OCI-LY7 (cell line): ENCODE measurements around the gene GAS7. TPM values are rescaled to one million over a fixed set of nuclear protein-coding genes. Genes with fewer than 3 reads are reported as not detected.

Source experiments
- BruUV-seq: library from RNA; stranded (reverse); fragments of 400-500 nt; replicated peaks from 2 replicates; lab custom pipeline; 2021; lab: Mats Ljungman, UMichigan
- CTCF ChIA-PET: fragments of 300-600 bp; sonication (Branson Sonifier 250); formaldehyde crosslinking; loops from one replicate; lab custom pipeline; 2022; ENCODE audit warnings: antibody characterized with exemption; ENCODE audit not compliant: unreplicated experiment; lab: Charles Lee
- POLR2A ChIA-PET: fragments of 300-600 bp; sonication (Branson Sonifier 250); formaldehyde crosslinking; loops from one replicate; lab custom pipeline; 2022; ENCODE audit warnings: antibody characterized with exemption; lab: Charles Lee
- DNase-seq: peaks from one replicate; pipeline ENCODE4 v3.0.0-alpha.2; 2015; ENCODE audit warnings: low spot score
- H2AFZ ChIP-seq: fragments of 200-600 bp; sonication (generic), shearing (Covaris generic); 2 replicates; pipeline ENCODE4 v1.6.1; 2014; ENCODE audit warnings: mild to moderate bottlenecking, antibody characterized with exemption, low read length, moderate library complexity
- H3K27ac ChIP-seq: fragments of 200-600 bp; sonication (generic); 2 replicates; pipeline ENCODE4 v1.5.1; 2014; ENCODE audit warnings: mixed run types, low read depth, mild to moderate bottlenecking, moderate library complexity, low read length, inconsistent platforms; ENCODE audit not compliant: poor library complexity, severe bottlenecking
- H3K36me3 ChIP-seq: fragments of 200-600 bp; sonication (generic); 2 replicates; pipeline ENCODE4 v1.6.1; 2014; ENCODE audit warnings: mild to moderate bottlenecking, antibody characterized with exemption, low read length, moderate library complexity, mixed read lengths; ENCODE audit not compliant: insufficient read depth
- H3K4me1 ChIP-seq: fragments of 200-600 bp; sonication (generic); 2 replicates; pipeline ENCODE4 v1.5.1; 2014; ENCODE audit warnings: mild to moderate bottlenecking, low read length; ENCODE audit not compliant: insufficient read depth, poor library complexity, severe bottlenecking
- H3K4me2 ChIP-seq: fragments of 200-600 bp; sonication (generic); 2 replicates; pipeline ENCODE4 v1.6.1; 2014; ENCODE audit warnings: mild to moderate bottlenecking, low read length
- H3K4me3 ChIP-seq: fragments of 200-600 bp; sonication (generic); 2 replicates; pipeline ENCODE4 v1.5.1; 2014; ENCODE audit warnings: mild to moderate bottlenecking, low read depth, low read length; ENCODE audit not compliant: poor library complexity, severe bottlenecking
- H3K79me2 ChIP-seq: fragments of 200-600 bp; sonication (generic); 2 replicates; pipeline ENCODE4 v1.6.1; 2016; ENCODE audit warnings: low read depth, mild to moderate bottlenecking, low read length, moderate library complexity, mixed read lengths; ENCODE audit not compliant: insufficient read depth
- H3K9me2 ChIP-seq: fragments of 200-600 bp; sonication (generic); 2 replicates; pipeline ENCODE4 v1.6.1; 2016; ENCODE audit warnings: mild to moderate bottlenecking, low read length, mixed read lengths; ENCODE audit not compliant: insufficient read depth
- H3K9me3 ChIP-seq: fragments of 200-600 bp; sonication (generic); 2 replicates; pipeline ENCODE4 v1.6.1; 2014; ENCODE audit warnings: mild to moderate bottlenecking, mixed run types, low read length, mixed read lengths
- H4K20me1 ChIP-seq: fragments of 200-600 bp; sonication (generic); 2 replicates; pipeline ENCODE4 v1.6.1; 2014; ENCODE audit warnings: mild to moderate bottlenecking, antibody characterized with exemption, low read length, moderate library complexity, mixed read lengths; ENCODE audit not compliant: insufficient read depth
- EZH2phosphoT487 ChIP-seq: fragments of 200-600 bp; sonication (generic); IDR thresholded peaks from 2 replicates; pipeline ENCODE4 v1.6.1; 2018; ENCODE audit warnings: low read depth, borderline replicate concordance, mild to moderate bottlenecking, mixed run types, antibody characterized with exemption, low read length, moderate library complexity, mixed read lengths
- intact Hi-C: fragments of 100-400 bp; cut with micrococcal nuclease; formaldehyde crosslinking; loops from one replicate; pipeline ENCODE4 v1.10.0; 2022; ENCODE audit not compliant: unreplicated experiment
- total RNA-seq, 2 experiments: library from RNA; depleted of rRNA in 1 of 2; stranded (reverse); fragments of >200 nt in 1 of 2; shearing (Covaris generic) in 1 of 2; gene quantifications; 2 replicates each; pipeline ENCODE4 v1.2.3, GENCODE V29; 2014 to 2022
- TF ChIP-seq, protein P1 (sequence below): fragments of 200-600 bp; sonication (generic); conservative IDR thresholded peaks from 2 replicates; pipeline ENCODE4 v1.5.1; 2014; ENCODE audit warnings: mild to moderate bottlenecking, antibody characterized with exemption, low read length, moderate library complexity, mixed read lengths

Gene GAS7
- total RNA-seq, 2 experiments from 2014 or later, result 1.5 TPM; not detected in 1

DNA sequence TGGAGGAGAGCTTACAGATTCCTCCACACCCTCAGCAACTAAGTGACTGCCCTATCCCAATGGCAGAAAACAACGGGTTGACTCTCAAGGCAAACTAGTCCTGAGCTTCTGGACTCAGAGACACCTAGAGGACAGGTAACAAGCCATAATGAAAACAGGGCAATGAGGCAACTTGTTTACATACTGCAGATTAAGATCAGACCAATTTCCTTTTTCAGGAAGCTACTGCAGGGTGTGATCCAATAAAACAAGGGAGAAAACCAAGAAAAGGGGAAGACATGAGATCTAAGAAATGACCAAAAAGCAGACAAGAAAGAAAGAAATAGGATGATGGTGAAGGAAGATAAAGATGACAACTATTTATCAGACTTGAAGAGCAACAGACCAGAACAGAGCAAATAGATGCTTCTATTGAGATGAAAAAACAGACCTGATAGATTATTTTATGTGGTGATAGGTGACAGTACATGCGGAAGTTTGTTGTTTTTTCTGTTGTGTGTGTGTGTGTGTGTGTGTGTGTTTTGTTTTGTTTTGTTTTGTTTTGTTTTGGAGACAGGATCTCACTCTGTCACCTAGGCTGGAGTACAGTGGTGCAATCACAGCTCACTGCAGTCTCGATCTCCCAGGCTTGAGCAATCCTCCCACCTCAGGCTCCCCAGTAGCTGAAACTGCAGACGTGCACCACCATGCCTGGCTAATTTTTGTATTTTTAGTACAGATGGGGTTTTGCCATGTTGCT, 120.7 kb downstream of the GAS7 start:
- H3K9me3 ChIP-seq, result no peaks in the 10 kb centered on the region
- H4K20me1 ChIP-seq, result no peaks in the 10 kb centered on the region
- intact Hi-C loops, result no loop called here
- TF ChIP-seq, protein P1, sequence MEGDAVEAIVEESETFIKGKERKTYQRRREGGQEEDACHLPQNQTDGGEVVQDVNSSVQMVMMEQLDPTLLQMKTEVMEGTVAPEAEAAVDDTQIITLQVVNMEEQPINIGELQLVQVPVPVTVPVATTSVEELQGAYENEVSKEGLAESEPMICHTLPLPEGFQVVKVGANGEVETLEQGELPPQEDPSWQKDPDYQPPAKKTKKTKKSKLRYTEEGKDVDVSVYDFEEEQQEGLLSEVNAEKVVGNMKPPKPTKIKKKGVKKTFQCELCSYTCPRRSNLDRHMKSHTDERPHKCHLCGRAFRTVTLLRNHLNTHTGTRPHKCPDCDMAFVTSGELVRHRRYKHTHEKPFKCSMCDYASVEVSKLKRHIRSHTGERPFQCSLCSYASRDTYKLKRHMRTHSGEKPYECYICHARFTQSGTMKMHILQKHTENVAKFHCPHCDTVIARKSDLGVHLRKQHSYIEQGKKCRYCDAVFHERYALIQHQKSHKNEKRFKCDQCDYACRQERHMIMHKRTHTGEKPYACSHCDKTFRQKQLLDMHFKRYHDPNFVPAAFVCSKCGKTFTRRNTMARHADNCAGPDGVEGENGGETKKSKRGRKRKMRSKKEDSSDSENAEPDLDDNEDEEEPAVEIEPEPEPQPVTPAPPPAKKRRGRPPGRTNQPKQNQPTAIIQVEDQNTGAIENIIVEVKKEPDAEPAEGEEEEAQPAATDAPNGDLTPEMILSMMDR, result no peak
- no peak for TF ChIP-seq EZH2phosphoT487
- H3K9me2 ChIP-seq, result no peaks in the 10 kb centered on the region
- CTCF ChIA-PET, result no interaction called here
- H3K36me3 ChIP-seq, result no peaks in the 10 kb centered on the region
- H3K4me3 ChIP-seq, result no peak overlapping the region
- H3K79me2 ChIP-seq, result no peaks in the 10 kb centered on the region
- H3K4me1 ChIP-seq, result no peaks in the 10 kb centered on the region
- DNase-seq, result no peak
- no peak overlapping the region for H3K4me2 ChIP-seq
- POLR2A ChIA-PET, result interaction anchor here (0.7 to 1.2 kb wide), 2 partner anchors 11 to 266 kb away, joined by 3 read pairs; no protein-coding TSS in a partner anchor
- no peak overlapping the region for H2AFZ ChIP-seq
- no TSS peak for BruUV-seq
- H3K27ac ChIP-seq, result no peak overlapping the region

DNA sequence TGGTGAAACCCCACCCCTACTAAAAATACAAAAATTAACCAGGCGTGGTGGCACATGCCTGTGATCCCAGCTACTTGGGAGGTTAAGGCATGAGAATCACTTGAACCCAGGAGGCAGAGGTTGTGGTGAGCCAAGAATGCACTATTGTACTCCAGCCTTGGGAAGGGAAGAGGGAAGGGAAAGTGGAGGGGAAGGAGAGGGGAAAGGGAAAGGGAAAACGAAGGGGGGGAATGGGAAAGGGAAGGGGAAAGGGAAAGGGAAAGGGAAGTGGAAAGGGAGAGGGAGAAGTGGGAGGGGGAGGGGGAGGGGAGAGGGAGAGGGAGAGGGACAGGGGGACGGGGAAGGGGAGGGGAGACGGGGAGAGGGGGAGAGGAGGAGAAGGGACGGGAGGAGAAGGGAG, 122.5 kb downstream of the GAS7 start:
- ChIA-PET CTCF (no interaction called here), POLR2A (no interaction called here)

More for the DNA sequence above, 122.5 kb downstream of the GAS7 start:
- Histone ChIP-seq H4K20me1 (no peaks in the 10 kb centered on the region), H3K79me2 (no peaks in the 10 kb centered on the region), H3K4me3 (no peak overlapping the region), H3K4me1 (no peaks in the 10 kb centered on the region), H3K27ac (no peak overlapping the region), H3K9me2 (no peaks in the 10 kb centered on the region), H3K9me3 (no peaks in the 10 kb centered on the region), H3K4me2 (no peak overlapping the region), H3K36me3 (no peaks in the 10 kb centered on the region), H2AFZ (no peak overlapping the region)
- intact Hi-C loops, result no loop called here
- no peak for DNase-seq
- BruUV-seq, result no TSS peak
- TF ChIP-seq, protein P1, result no peak
- TF ChIP-seq EZH2phosphoT487, result no peak
